NB4 (cell line): ENCODE measurements around the gene AP2A2.

Experiments used
- CTCF ChIP-seq: IDR thresholded peaks from one replicate; pipeline ENCODE4 v1.5.1; 2012; ENCODE audit warnings: low read depth, low read length
- MAX ChIP-seq: IDR thresholded peaks from 2 replicates; pipeline ENCODE4 v1.6.1; 2011; ENCODE audit warnings: low read depth, low read length
- POLR2A ChIP-seq: IDR thresholded peaks from 2 replicates; pipeline ENCODE4 v1.6.1; 2011; ENCODE audit warnings: mild to moderate bottlenecking; ENCODE audit not compliant: insufficient read length; ENCODE audit errors: extremely low read depth

GRCh38 chr11:907668-908067 is 18.0 kb upstream of the AP2A2 start:
- TF ChIP-seq CTCF (no peak), MAX (no peak), POLR2A (no peak)
